ENCODE results near the gene ZNF646.

The ZNF646 gene

DNA sequence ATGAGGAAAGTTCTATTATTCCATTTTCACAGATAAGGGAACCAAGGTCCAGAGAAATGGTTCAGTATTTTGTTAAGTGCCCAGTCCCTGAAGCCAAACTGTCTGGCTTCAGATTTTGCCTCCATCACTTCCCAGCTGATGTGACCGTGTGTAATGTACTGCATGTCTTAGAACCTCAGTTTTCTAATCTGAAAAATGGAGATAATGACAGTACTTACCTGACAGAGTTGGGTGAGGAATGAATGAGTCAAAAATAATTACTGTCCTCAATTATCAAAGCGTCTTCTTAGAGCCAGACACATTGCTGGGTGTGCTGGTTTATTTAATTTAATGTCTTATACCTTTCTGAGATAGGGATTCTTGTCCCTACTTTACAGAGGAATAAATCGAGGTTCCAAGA lies 6.9 kb upstream of the ZNF646 start:
- H3K4me3 ChIP-seq (ENCODE audit: low read depth, low read length), result no peak overlapping the region
- TF ChIP-seq, protein P1, sequence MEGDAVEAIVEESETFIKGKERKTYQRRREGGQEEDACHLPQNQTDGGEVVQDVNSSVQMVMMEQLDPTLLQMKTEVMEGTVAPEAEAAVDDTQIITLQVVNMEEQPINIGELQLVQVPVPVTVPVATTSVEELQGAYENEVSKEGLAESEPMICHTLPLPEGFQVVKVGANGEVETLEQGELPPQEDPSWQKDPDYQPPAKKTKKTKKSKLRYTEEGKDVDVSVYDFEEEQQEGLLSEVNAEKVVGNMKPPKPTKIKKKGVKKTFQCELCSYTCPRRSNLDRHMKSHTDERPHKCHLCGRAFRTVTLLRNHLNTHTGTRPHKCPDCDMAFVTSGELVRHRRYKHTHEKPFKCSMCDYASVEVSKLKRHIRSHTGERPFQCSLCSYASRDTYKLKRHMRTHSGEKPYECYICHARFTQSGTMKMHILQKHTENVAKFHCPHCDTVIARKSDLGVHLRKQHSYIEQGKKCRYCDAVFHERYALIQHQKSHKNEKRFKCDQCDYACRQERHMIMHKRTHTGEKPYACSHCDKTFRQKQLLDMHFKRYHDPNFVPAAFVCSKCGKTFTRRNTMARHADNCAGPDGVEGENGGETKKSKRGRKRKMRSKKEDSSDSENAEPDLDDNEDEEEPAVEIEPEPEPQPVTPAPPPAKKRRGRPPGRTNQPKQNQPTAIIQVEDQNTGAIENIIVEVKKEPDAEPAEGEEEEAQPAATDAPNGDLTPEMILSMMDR (IDR thresholded peaks at IDR 0.05; ENCODE audit: low read depth, low read length), result no peak

DNA sequence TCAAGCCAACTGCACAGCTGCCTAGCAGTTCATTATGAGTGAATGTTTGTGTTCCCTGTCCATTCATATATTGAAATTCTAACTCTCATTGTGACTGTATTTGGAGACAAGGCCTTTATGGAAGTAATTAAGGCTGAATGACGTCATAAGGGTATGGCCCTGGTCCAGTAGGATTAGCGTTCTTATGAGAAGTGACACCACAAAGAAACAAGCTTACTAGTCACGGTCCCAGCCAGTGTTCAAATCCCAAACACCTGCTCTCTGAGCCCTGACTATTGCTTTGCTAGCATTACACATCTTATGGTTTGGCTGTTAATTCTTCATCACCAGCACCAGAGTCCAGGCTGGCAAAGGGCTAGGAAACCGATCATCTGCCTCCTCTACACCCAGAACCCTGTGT lies 2.4 kb upstream of the ZNF646 start:
- TF ChIP-seq, protein P1 (IDR thresholded peaks at IDR 0.05; ENCODE audit: low read depth, low read length), result no peak
- H3K4me3 ChIP-seq (ENCODE audit: low read depth, low read length), result peak overlapping the region; percentile 71

DNA sequence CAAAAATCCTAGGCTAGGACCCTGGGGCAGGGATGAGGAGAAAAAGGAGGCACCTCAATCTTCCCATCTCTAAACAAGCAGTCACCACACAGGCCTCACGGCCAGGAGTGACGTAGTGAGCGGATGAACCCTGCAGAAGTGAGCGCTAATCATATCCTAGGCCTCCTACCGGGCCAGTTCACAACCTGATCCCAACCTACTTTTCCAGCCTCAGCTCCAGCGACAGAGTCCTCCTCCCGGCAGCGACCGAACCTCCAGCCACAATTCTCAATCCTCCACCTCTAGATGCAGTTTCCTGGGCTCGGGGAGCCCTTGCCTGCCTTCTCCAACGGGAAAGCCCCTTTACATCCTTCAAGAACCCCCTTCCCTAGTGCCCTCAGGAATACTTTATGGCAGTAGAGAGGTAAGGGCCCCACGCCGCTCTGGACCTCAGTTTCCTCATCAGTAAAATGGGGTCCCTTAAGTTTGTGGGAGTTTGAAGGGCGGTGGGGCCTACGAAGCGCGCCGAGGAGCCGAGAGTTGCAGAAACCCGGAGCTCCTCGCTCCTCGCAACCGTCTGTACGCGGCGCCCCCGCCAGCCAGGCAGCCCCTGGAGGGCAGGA lies 1.6 kb upstream of the ZNF646 start:
- TF ChIP-seq, protein P1 (IDR thresholded peaks at IDR 0.05; ENCODE audit: low read depth, low read length), result no peak
- H3K4me3 ChIP-seq (ENCODE audit: low read depth, low read length), result peak overlapping the region; percentile 71

DNA sequence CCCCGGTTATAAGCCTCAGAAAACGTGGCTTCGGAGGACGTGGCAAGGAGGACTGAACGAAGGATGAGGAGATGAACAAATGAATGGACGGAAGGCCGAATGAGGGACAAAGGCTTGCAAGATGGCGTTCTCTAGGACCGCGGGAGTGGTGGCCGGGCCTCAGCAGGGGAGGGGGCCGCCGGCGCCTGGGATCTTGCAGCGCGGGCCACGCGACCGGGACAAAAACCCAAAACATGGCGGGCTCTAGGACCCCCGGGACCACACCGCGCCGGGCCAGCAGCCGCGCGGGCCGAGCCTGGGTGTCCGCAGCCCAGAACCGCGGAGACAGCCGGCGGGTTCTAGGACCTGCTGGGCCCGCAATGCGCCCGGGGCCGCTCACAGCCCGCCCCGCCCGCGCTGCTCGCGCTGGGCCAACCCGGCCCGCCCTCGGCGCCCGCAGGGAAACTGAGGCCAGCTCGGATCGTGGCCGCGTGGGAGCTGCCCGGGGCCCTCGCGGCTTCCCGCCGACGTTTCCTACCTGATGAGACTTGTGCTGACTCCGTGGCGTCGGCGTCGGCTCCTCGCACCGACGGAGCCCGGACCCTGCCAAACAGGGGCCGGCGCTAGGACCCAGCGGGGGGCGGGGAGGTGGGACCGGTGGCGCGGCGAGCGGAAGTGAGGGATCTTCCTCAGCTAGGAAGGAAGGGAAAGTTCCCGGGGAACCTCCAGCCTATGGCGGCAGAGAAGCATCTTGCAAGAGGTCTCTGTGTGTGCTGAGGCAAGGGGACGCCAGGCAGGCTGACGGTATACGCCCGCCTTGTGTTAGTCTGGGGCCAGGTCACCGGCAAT lies 866 bp upstream of the ZNF646 start:
- TF ChIP-seq, protein P1 (IDR thresholded peaks at IDR 0.05; ENCODE audit: low read depth, low read length), result no peak
- peak overlapping the region; percentile 71 for H3K4me3 ChIP-seq (ENCODE audit: low read depth, low read length)

DNA sequence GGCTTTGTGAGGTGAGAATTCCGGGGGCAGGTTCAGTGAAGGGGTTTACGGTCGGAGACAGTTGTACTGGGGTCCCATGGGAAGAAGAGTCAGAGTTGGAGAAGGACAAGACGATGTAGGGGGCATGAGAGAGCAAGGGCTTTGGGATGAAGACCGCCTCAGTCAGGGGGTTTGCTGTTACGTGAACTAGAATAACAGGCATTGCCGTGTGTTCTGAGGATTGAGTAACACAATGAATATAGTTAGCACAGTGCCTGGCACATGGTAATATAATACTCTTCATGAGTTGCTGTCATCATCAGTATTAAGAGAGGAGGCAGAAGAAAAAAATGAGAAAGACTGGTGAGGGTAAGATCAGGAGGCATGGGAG lies 577 bp downstream of the ZNF646 start:
- TF ChIP-seq, protein P1 (IDR thresholded peaks at IDR 0.05; ENCODE audit: low read depth, low read length), result no peak

DNA sequence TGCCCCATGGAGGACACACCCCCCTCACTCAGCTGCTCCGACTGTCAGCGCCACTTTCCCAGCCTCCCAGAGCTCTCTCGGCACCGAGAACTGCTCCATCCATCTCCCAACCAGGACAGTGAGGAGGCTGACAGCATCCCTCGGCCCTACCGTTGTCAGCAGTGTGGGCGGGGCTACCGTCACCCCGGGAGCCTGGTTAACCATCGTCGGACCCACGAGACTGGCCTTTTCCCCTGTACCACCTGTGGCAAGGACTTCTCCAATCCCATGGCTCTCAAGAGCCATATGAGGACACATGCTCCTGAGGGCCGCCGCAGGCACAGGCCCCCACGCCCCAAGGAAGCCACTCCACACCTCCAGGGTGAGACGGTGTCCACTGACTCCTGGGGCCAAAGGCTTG lies 2.1 kb downstream of the ZNF646 start:
- H3K4me3 ChIP-seq (ENCODE audit: low read depth, low read length), result no peak overlapping the region
- TF ChIP-seq, protein P1 (IDR thresholded peaks at IDR 0.05; ENCODE audit: low read depth, low read length), result no peak

More for the DNA sequence above, 577 bp downstream of the ZNF646 start:
- H3K4me3 ChIP-seq (ENCODE audit: low read depth, low read length), result peak overlapping the region; percentile 71

DNA sequence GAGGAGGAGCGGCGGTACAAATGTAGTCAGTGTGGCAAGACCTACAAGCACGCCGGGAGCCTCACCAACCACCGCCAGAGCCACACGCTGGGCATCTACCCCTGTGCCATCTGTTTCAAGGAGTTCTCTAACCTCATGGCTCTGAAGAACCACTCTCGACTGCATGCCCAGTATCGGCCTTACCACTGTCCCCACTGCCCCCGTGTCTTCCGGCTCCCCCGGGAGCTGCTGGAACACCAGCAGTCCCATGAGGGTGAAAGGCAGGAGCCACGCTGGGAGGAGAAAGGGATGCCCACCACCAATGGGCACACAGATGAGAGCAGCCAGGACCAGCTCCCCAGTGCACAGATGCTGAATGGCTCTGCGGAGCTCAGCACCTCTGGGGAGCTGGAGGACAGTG lies 2.8 kb downstream of the ZNF646 start:
- TF ChIP-seq, protein P1 (IDR thresholded peaks at IDR 0.05; ENCODE audit: low read depth, low read length), result no peak
- no peak overlapping the region for H3K4me3 ChIP-seq (ENCODE audit: low read depth, low read length)
